ENCODE data around the gene SCN1B.

SCN1B gene

DNA sequence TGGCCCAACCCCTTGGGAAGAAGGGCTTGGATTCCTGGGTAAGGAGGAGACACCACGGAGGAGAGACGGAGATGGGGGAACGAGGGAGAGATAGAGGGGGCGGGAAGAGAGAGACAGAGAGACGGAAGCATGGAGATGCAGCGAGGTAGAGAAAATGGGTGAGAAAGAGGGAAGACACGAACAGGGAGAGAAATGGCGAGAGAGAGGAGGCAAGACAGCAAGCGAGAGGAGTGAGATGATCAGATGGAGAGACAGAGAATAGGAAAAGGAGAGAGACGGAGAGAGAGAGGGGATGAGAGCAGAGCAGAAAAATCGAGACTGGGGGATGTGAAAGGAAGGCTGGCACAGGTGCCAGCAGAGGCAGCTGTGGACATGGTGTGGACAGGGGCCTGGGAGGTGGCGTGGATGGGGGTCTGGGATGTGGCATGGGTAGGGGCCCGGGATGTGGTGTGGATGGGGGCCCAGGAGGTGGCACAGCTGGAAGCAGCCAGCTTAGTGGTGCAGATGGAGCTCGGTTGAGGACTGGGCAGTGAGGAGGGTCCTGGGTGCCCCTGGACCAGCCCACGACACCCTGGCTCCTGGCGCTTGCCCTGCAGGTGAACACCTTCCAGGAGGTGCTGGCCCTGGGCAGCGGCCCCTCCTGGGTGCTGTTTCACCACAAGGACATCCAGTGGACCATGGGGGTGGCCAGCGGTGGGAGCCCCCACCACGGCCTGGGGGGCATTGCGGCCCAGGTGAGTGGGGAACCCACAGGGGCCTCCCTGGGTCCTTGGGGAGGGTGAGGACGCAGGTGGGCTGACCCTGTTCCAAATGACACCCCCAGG lies 45.1 kb downstream of the SCN1B start:
- 0 out of 2 replicates have a peak, but pooled peaks cover 3% of the 10 kb centered on the region for H3F3A ChIP-seq (ENCODE audit: insufficient read depth)
- no peak overlapping the region for H3K27ac ChIP-seq (ENCODE audit: low read depth, low read length)
- no peak overlapping the region for H2AFZ ChIP-seq (ENCODE audit: low read depth, low read length, severe bottlenecking)
- H3K9ac ChIP-seq (ENCODE audit: low read length): no peak overlapping the region
- H3K9me2 ChIP-seq (replicated peaks; ENCODE audit: insufficient read depth, low read length): no peaks in the 10 kb centered on the region
- TF ChIP-seq EZH2phosphoT487 (conservative IDR thresholded peaks at IDR 0.05; ENCODE audit: low read length): no peak
- H4K20me1 ChIP-seq (ENCODE audit: low read depth, low read length): no peaks in the 10 kb centered on the region
- H3K4me3 ChIP-seq (ENCODE audit: insufficient read depth, low read length, poor library complexity, severe bottlenecking): no peak overlapping the region
- no peaks in the 10 kb centered on the region for H3K27me3 ChIP-seq (ENCODE audit: low read length)
- H3K9me3 ChIP-seq (ENCODE audit: insufficient read depth, low read length): no peaks in the 10 kb centered on the region; the same call in 1 of the 2 replicates
- no peaks in the 10 kb centered on the region for H3K79me2 ChIP-seq (ENCODE audit: insufficient read depth, low read length)
- no peaks in the 10 kb centered on the region for H3K36me3 ChIP-seq (ENCODE audit: low read length)
- no peak overlapping the region for H3K4me2 ChIP-seq (ENCODE audit: low read depth, low read length, poor library complexity, severe bottlenecking)

DNA sequence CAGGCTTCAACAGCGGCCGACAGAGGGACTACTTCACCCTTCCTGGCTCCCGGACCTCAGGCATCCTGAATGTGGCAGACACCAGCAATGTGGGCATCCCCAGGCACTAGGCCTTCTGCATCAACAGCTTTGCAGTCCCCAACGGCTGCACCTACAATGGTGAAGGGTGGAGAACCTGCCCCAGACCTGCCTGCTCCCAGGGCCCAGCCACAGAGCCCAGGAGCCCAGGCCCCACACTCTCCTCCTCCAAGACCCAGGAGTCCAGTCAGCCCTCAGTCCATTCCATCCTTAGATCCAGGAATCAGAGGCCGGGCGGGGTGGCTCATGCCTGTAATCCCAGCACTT lies 45.7 kb downstream of the SCN1B start:
- Histone ChIP-seq H3K27me3 (ENCODE audit: low read length) (no peaks in the 10 kb centered on the region), H3K36me3 (ENCODE audit: low read length) (no peaks in the 10 kb centered on the region)

GRCh38 chr19:35076657-35077056 lies 46.4 kb downstream of the SCN1B start:
- no peaks in the 10 kb centered on the region for H3F3A ChIP-seq (ENCODE audit: insufficient read depth)
- H3K27me3 ChIP-seq (ENCODE audit: low read length): no peaks in the 10 kb centered on the region
- no peak overlapping the region for H3K27ac ChIP-seq (ENCODE audit: low read depth, low read length)
- TF ChIP-seq EZH2phosphoT487 (conservative IDR thresholded peaks at IDR 0.05; ENCODE audit: low read length): no peak
- TF ChIP-seq, protein P1, sequence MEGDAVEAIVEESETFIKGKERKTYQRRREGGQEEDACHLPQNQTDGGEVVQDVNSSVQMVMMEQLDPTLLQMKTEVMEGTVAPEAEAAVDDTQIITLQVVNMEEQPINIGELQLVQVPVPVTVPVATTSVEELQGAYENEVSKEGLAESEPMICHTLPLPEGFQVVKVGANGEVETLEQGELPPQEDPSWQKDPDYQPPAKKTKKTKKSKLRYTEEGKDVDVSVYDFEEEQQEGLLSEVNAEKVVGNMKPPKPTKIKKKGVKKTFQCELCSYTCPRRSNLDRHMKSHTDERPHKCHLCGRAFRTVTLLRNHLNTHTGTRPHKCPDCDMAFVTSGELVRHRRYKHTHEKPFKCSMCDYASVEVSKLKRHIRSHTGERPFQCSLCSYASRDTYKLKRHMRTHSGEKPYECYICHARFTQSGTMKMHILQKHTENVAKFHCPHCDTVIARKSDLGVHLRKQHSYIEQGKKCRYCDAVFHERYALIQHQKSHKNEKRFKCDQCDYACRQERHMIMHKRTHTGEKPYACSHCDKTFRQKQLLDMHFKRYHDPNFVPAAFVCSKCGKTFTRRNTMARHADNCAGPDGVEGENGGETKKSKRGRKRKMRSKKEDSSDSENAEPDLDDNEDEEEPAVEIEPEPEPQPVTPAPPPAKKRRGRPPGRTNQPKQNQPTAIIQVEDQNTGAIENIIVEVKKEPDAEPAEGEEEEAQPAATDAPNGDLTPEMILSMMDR (IDR thresholded peaks at IDR 0.05; ENCODE audit: insufficient read depth, low read length, poor library complexity, severe bottlenecking): no peak
- no peak overlapping the region for H3K4me2 ChIP-seq (ENCODE audit: low read depth, low read length, poor library complexity, severe bottlenecking)
- H3K79me2 ChIP-seq (ENCODE audit: insufficient read depth, low read length): no peaks in the 10 kb centered on the region
- H3K9me3 ChIP-seq (ENCODE audit: insufficient read depth, low read length): no peaks in the 10 kb centered on the region
- no peak overlapping the region for H3K4me3 ChIP-seq (ENCODE audit: insufficient read depth, low read length, poor library complexity, severe bottlenecking)
- H4K20me1 ChIP-seq (ENCODE audit: low read depth, low read length): no peaks in the 10 kb centered on the region
- H3K9ac ChIP-seq (ENCODE audit: low read length): no peak overlapping the region
- H2AFZ ChIP-seq (ENCODE audit: low read depth, low read length, severe bottlenecking): no peak overlapping the region
- no peaks in the 10 kb centered on the region for H3K9me2 ChIP-seq (replicated peaks; ENCODE audit: insufficient read depth, low read length)
- no peaks in the 10 kb centered on the region for H3K36me3 ChIP-seq (ENCODE audit: low read length)

More for the DNA sequence above, 45.7 kb downstream of the SCN1B start:
- H3K4me2 ChIP-seq (ENCODE audit: low read depth, low read length, poor library complexity, severe bottlenecking): no peak overlapping the region
- H3K27ac ChIP-seq (ENCODE audit: low read depth, low read length): no peak overlapping the region
- H3K9ac ChIP-seq (ENCODE audit: low read length): no peak overlapping the region
- H4K20me1 ChIP-seq (ENCODE audit: low read depth, low read length): no peaks in the 10 kb centered on the region
- no peaks in the 10 kb centered on the region for H3K9me2 ChIP-seq (replicated peaks; ENCODE audit: insufficient read depth, low read length)
- no peaks in the 10 kb centered on the region for H3F3A ChIP-seq (ENCODE audit: insufficient read depth)
- no peaks in the 10 kb centered on the region for H3K9me3 ChIP-seq (ENCODE audit: insufficient read depth, low read length)
- no peak for TF ChIP-seq EZH2phosphoT487 (conservative IDR thresholded peaks at IDR 0.05; ENCODE audit: low read length)
- TF ChIP-seq, protein P1 (IDR thresholded peaks at IDR 0.05; ENCODE audit: insufficient read depth, low read length, poor library complexity, severe bottlenecking): no peak
- H3K79me2 ChIP-seq (ENCODE audit: insufficient read depth, low read length): no peaks in the 10 kb centered on the region
- H2AFZ ChIP-seq (ENCODE audit: low read depth, low read length, severe bottlenecking): no peak overlapping the region
- H3K4me3 ChIP-seq (ENCODE audit: insufficient read depth, low read length, poor library complexity, severe bottlenecking): no peak overlapping the region
